ENCODE measurements around the gene INPP5D. TPM values are rescaled to one million over a fixed set of nuclear protein-coding genes. Genes with fewer than 3 reads are reported as not detected.
"Not testable (repeated sequence)": the region's sequence is repeated elsewhere in the genome, so short reads cannot be mapped to it uniquely, and the experiment has no call there.

Gene INPP5D
- total RNA-seq, 1 experiment from 2014 or later = 12.7 TPM

- H3K27me3 ChIP-seq (ENCODE audit: insufficient read depth, low read length) = no peaks in the 10 kb centered on the region
- H3K4ac ChIP-seq (ENCODE audit: low read depth, low read length) = no peak overlapping the region
- no peaks in the 10 kb centered on the region for H3K9me3 ChIP-seq (ENCODE audit: control insufficient read depth, low read depth, low read length)
- no peaks in the 10 kb centered on the region for H4K20me1 ChIP-seq (ENCODE audit: control insufficient read depth, insufficient read depth, insufficient read length)
- no peak overlapping the region for H3K9ac ChIP-seq (ENCODE audit: extremely low read depth, insufficient read length, low read length)
- DNase-seq = no peak
- H3K56ac ChIP-seq (ENCODE audit: insufficient read length, low read depth, low read length) = no peak overlapping the region
- no peaks in the 10 kb centered on the region for H3K4me1 ChIP-seq (ENCODE audit: insufficient read depth, low read length)
- H3K23ac ChIP-seq (ENCODE audit: insufficient read length, low read depth, low read length) = no peak overlapping the region
- no CpG with 5 or more reads among the region's 1 CpG for WGBS (ENCODE audit: extremely low coverage, insufficient read length, low lambda C conversion rate)
- H3K18ac ChIP-seq (ENCODE audit: insufficient read length, low read depth, low read length) = no peak overlapping the region
- no peak overlapping the region for H2BK20ac ChIP-seq (ENCODE audit: low read depth, low read length, poor library complexity, severe bottlenecking)
- no peak overlapping the region for H4K91ac ChIP-seq (ENCODE audit: insufficient read length, low read depth, low read length)
- Mint-ChIP-seq H3K27me3 (ENCODE audit: low read depth) (no peaks in the 10 kb centered on the region), H3K27ac (no peak overlapping the region), H3K36me3 (ENCODE audit: insufficient read depth in 1 of 3, low read depth in 3 of 3) (no peaks in the 10 kb centered on the region), H3K4me3 (no peak overlapping the region), H3K4me1 (no peaks in the 10 kb centered on the region), H3K9me3 (peaks cover 0 to 5% of the 10 kb centered on the region in 2 experiments; a peak in 3 of 5 replicates)
- TF ChIP-seq CTCF (conservative IDR thresholded peaks at IDR 0.05) = no peak
- H3K79me1 ChIP-seq (ENCODE audit: insufficient read depth, low read depth, low read length, poor library complexity, severe bottlenecking) = no peaks in the 10 kb centered on the region
- no peak overlapping the region for H2AK5ac ChIP-seq (ENCODE audit: insufficient read length, low read length)
- H2BK15ac ChIP-seq (ENCODE audit: low read depth, low read length) = no peak overlapping the region
- H3K23me2 ChIP-seq (ENCODE audit: insufficient read length, low read depth, low read length, poor library complexity, severe bottlenecking) = no peaks in the 10 kb centered on the region
- no peak overlapping the region for H2BK12ac ChIP-seq (ENCODE audit: insufficient read length, low read depth, low read length)
- H2BK5ac ChIP-seq (ENCODE audit: insufficient read length, low read length) = no peak overlapping the region
- H3K4me2 ChIP-seq (ENCODE audit: insufficient read depth, insufficient read length, low read length) = no peak overlapping the region
- H2BK120ac ChIP-seq (ENCODE audit: low read depth, low read length, poor library complexity, severe bottlenecking) = no peak overlapping the region
- H3K79me2 ChIP-seq (ENCODE audit: insufficient read depth, low read length) = no peaks in the 10 kb centered on the region
- no peak overlapping the region for H2AFZ ChIP-seq (ENCODE audit: low read length)
- no peak overlapping the region for H4K5ac ChIP-seq (ENCODE audit: insufficient read length, low read depth, low read length)
- H3T11ph ChIP-seq (ENCODE audit: low read length) = no peak overlapping the region
- no peak overlapping the region for H3K14ac ChIP-seq (ENCODE audit: insufficient read depth, low read length)
- H3K27ac ChIP-seq (ENCODE audit: insufficient read length, low read depth, low read length) = no peak overlapping the region
- no peak overlapping the region for H4K8ac ChIP-seq (replicated peaks; ENCODE audit: insufficient read length, low read depth, low read length)
Observed at GRCh38 chr2:233017947-233018346, 42.2 kb upstream of the INPP5D start.

- not testable (repeated sequence) for H2BK20ac ChIP-seq (ENCODE audit: low read depth, low read length, poor library complexity, severe bottlenecking); H3K18ac ChIP-seq (ENCODE audit: insufficient read length, low read depth, low read length); H3K27ac Mint-ChIP-seq; H2AK5ac ChIP-seq (ENCODE audit: insufficient read length, low read length); H3K4me2 ChIP-seq (ENCODE audit: insufficient read depth, insufficient read length, low read length); H3K27ac ChIP-seq (ENCODE audit: insufficient read length, low read depth, low read length); H3K9me3 Mint-ChIP-seq; H3K79me2 ChIP-seq (ENCODE audit: insufficient read depth, low read length); H3K23ac ChIP-seq (ENCODE audit: insufficient read length, low read depth, low read length); H3K9ac ChIP-seq (ENCODE audit: extremely low read depth, insufficient read length, low read length); H4K91ac ChIP-seq (ENCODE audit: insufficient read length, low read depth, low read length); H3K4me3 Mint-ChIP-seq; H2BK5ac ChIP-seq (ENCODE audit: insufficient read length, low read length); H4K8ac ChIP-seq (replicated peaks; ENCODE audit: insufficient read length, low read depth, low read length); H2BK15ac ChIP-seq (ENCODE audit: low read depth, low read length); H4K5ac ChIP-seq (ENCODE audit: insufficient read length, low read depth, low read length); H3K27me3 ChIP-seq (ENCODE audit: insufficient read depth, low read length); H2BK12ac ChIP-seq (ENCODE audit: insufficient read length, low read depth, low read length); H3T11ph ChIP-seq (ENCODE audit: low read length); H3K9me3 ChIP-seq (ENCODE audit: control insufficient read depth, low read depth, low read length); H3K4me1 Mint-ChIP-seq; H3K36me3 Mint-ChIP-seq (ENCODE audit: insufficient read depth in 1 of 3, low read depth in 3 of 3); H3K79me1 ChIP-seq (ENCODE audit: insufficient read depth, low read depth, low read length, poor library complexity, severe bottlenecking); H3K56ac ChIP-seq (ENCODE audit: insufficient read length, low read depth, low read length); H4K20me1 ChIP-seq (ENCODE audit: control insufficient read depth, insufficient read depth, insufficient read length); H2AFZ ChIP-seq (ENCODE audit: low read length); DNase-seq; H3K23me2 ChIP-seq (ENCODE audit: insufficient read length, low read depth, low read length, poor library complexity, severe bottlenecking); H3K4ac ChIP-seq (ENCODE audit: low read depth, low read length); H3K14ac ChIP-seq (ENCODE audit: insufficient read depth, low read length); H2BK120ac ChIP-seq (ENCODE audit: low read depth, low read length, poor library complexity, severe bottlenecking); H3K4me1 ChIP-seq (ENCODE audit: insufficient read depth, low read length); H3K27me3 Mint-ChIP-seq (ENCODE audit: low read depth)
- no CpG with 5 or more reads among the region's 4 CpGs for WGBS (ENCODE audit: extremely low coverage, insufficient read length, low lambda C conversion rate)
Observed at GRCh38 chr2:233019610-233020009, 40.5 kb upstream of the INPP5D start.
